Measurements from ENCODE around the gene FNDC11.
"Not testable (repeated sequence)": the region's sequence is repeated elsewhere in the genome, so short reads cannot be mapped to it uniquely, and the experiment has no call there.

Gene FNDC11

DNA sequence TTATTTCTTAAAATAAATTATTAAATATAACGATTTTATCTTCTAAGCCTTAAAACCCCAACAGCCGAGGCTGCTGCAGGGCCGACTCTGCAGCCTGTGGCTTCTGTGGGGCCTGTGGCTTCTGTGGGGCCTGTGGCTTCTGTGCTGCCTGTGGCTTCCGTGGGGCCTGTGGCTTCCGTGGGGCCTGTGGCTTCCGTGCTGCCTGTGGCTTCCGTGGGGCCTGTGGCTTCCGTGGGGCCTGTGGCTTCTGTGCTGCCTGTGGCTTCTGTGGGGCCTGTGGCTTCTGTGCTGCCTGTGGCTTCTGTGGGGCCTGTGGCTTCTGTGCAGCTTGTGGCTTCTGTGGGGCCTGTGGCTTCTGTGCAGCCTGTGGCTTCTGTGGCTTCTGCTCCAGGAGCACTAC lies 47.7 kb downstream of the FNDC11 start:
- not testable (repeated sequence) for DNase-seq

DNA sequence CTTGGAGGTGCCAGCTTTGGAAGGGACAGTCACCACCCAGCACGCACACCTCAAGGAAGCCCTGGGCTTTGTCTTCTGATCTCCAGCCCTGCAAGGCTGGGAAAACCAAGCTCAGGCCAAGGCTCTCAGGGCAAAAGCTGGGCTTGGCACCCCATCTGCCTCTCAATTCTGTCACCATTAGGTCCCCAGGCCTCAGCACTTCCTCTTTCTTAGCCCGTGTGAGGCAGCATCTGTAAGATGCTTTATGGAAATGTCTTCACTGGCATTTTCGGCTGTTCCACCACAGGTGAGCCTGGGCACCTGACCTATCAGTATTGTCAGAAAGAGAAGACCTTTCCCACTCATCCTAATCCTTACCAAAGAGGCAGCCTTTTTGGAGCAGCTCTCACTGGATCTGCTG lies 48.4 kb downstream of the FNDC11 start:
- no peak for DNase-seq
